Stimulated activated CD4-positive, alpha-beta T cell treated with anti-CD3 and anti-CD28 coated beads, Interleukin-15, amount 100 ng/mL, for 24 hours (primary cell): Measurements from ENCODE around the gene AJAP1.

Source experiments
- DNase-seq: peaks from one replicate; pipeline ENCODE4 v3.0.0-alpha.2; 2020

AJAP1 gene

GRCh38 chr1:4778056-4778455 is 123.6 kb downstream of the AJAP1 start:
- DNase-seq: no peak

GRCh38 chr1:4781646-4782045 is 127.2 kb downstream of the AJAP1 start:
- DNase-seq: no peak

- no peak for DNase-seq
These were observed 130.4 kb downstream of the AJAP1 start for GRCh38 chr1:4784761-4785160.

GRCh38 chr1:4786055-4786454 is 131.6 kb downstream of the AJAP1 start:
- DNase-seq: no peak

GRCh38 chr1:4787551-4787950 is 133.1 kb downstream of the AJAP1 start:
- DNase-seq: no peak

- DNase-seq: no peak
These were observed 138.2 kb downstream of the AJAP1 start for GRCh38 chr1:4792565-4792964.

- no peak for DNase-seq
These were observed 139.8 kb downstream of the AJAP1 start for GRCh38 chr1:4794020-4794780.

- DNase-seq: no peak
These were observed 142.0 kb downstream of the AJAP1 start for GRCh38 chr1:4796161-4797015.

GRCh38 chr1:4797016-4797410 is 142.6 kb downstream of the AJAP1 start:
- no peak for DNase-seq

GRCh38 chr1:4797429-4797828 is 143.0 kb downstream of the AJAP1 start:
- DNase-seq: no peak

- DNase-seq: no peak
These were observed 146.9 kb downstream of the AJAP1 start for GRCh38 chr1:4801192-4801924.

GRCh38 chr1:4802024-4802423 is 147.6 kb downstream of the AJAP1 start:
- no peak for DNase-seq

- no peak for DNase-seq
These were observed 148.9 kb downstream of the AJAP1 start for GRCh38 chr1:4803335-4803734.

GRCh38 chr1:4805987-4806386 is 151.6 kb downstream of the AJAP1 start:
- no peak for DNase-seq

- DNase-seq: no peak
These were observed 166.1 kb downstream of the AJAP1 start for GRCh38 chr1:4820543-4820942.

GRCh38 chr1:4825800-4826450 is 171.5 kb downstream of the AJAP1 start:
- DNase-seq: no peak

- no peak for DNase-seq
These were observed 176.3 kb downstream of the AJAP1 start for GRCh38 chr1:4830707-4831106.

- no peak for DNase-seq
These were observed 182.2 kb downstream of the AJAP1 start for GRCh38 chr1:4836574-4836973.

- no peak for DNase-seq
These were observed 182.7 kb downstream of the AJAP1 start for GRCh38 chr1:4837031-4837600.

- DNase-seq: no peak
These were observed 183.3 kb downstream of the AJAP1 start for GRCh38 chr1:4837752-4838151.

GRCh38 chr1:4838231-4838630 is 183.8 kb downstream of the AJAP1 start:
- DNase-seq: no peak
